Measurements from ENCODE around the gene RPTOR. TPM values are rescaled to one million over a fixed set of nuclear protein-coding genes. Genes with fewer than 3 reads are reported as not detected.

RPTOR gene
- total and polyA plus RNA-seq, 2 experiments from 2014 or later = 13.2 to 37.9 TPM

DNA sequence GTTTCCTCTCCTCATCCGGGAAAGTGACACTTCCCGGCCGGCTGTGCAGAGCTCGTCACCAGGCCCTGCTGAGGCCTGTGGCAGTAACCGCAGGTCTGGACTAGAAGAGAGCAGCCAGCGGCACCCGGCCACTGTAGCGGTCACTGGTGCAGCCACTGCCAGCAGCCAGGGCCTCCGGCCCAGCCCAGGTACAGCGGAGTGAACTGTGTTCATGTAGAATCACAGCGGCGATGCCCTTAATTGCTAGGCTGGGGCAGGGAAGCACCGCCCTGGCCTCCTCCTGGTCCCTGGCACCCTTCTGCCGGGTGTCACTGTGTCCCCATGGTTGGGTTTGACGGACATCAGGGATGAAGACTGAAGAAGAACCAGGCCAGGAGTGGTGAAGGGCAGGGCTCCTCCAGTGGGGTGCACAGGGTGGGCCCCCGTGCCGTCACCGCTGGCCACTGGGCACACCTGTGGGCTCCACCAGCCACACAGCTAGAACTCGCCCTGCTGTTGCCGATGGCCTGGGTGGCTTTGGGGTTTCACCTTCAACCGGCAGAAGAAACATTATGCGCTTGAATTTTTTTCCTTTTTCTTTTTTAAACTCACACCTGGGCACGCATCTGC, 281.8 kb downstream of the RPTOR start:
- no peaks in the 10 kb centered on the region for H3K27me3 ChIP-seq
- DNase-seq (ENCODE audit: low read depth in 1 of 2, low spot score in 1 of 2) = no peak
- H3K9me3 ChIP-seq (ENCODE audit: low read depth) = no peaks in the 10 kb centered on the region
- TF ChIP-seq CTCF (IDR thresholded peaks at IDR 0.05; ENCODE audit: low read depth, low read length) = no peak
- H3K4me1 ChIP-seq (ENCODE audit: low read depth) = no peaks in the 10 kb centered on the region
- H3K4me3 ChIP-seq = no peak overlapping the region
- H3K36me3 ChIP-seq = peaks cover 4% of the 10 kb centered on the region
- H3K27ac ChIP-seq = no peak overlapping the region

DNA sequence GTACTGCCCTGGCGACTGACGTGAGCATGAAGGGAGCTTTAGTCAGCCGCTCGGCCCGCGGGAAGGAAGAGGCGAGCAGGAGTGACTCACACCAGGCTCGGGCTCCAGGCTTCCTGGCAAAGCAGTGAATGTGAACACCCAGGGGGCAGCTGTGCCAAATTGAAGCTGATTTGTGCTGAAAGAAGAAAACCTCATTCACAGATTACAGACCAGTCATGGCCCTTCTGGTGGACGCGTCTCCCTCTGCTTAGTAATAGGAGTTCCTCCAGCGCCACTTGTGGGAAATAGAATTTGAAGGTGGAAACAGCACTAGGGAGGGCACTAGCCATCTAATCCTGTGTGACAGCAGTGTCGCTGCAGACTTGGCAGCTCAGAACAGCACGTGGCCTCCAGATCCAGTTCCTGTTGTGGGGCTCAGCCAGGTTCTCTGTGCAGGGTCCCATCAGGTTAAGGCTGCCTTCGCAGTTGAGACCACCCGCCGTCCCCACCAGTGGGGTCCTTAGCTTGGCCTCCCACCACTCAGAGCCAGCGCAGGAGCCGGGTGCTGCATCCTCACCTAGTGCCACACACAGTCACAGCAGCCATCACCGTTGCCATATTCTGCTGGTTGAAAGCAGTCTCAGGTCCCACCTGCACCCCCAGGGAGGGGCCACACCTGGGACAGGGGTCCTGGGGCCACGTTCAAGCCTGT, 282.5 kb downstream of the RPTOR start:
- TF ChIP-seq CTCF (IDR thresholded peaks at IDR 0.05; ENCODE audit: low read depth, low read length) = peak; percentile 17
- no peak overlapping the region for H3K4me3 ChIP-seq
- H3K9me3 ChIP-seq (ENCODE audit: low read depth) = no peaks in the 10 kb centered on the region
- DNase-seq (ENCODE audit: low read depth in 1 of 2, low spot score in 1 of 2) = peak in 1 of 2 donors; percentile 98
- peaks cover 4% of the 10 kb centered on the region for H3K36me3 ChIP-seq
- no peaks in the 10 kb centered on the region for H3K27me3 ChIP-seq
- no peaks in the 10 kb centered on the region for H3K4me1 ChIP-seq (ENCODE audit: low read depth)
- no peak overlapping the region for H3K27ac ChIP-seq

- no peak for DNase-seq (ENCODE audit: low read depth in 1 of 2, low spot score in 1 of 2)
Observed at GRCh38 chr17:80827646-80828643, 283.3 kb downstream of the RPTOR start.

DNA sequence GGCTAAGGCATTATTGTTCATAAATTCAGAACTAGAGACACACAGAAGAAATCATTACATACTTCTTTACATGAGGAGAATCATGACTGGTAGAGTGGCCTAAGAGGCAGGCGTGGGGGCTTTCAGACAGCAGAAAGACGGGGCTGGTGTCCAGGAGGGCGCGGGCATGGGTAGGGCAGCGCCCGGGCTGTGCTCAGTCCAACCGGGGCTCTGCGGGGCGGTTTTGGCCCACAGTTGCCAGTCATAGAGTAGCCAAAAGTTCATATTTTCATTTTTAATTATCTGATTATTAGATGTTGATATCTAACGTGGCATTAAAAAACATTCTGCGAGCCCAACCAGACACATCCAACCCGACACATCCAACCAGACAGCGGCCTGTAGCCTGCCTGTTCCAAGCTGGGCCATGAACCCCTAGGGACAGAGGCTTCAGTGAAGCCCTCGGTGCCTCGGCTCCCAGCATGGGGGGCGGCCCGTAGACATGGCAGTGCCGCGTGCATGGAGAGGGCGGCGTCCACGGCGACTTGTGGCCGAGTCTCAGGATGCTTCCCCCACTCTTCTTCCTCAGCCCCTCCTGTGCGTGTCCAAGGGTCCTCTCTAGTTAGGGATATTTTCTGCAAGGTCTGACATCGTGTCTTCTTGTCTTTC, 284.7 kb downstream of the RPTOR start:
- H3K4me1 ChIP-seq (ENCODE audit: low read depth) = peaks cover 5% of the 10 kb centered on the region
- TF ChIP-seq CTCF (IDR thresholded peaks at IDR 0.05; ENCODE audit: low read depth, low read length) = no peak
- no peaks in the 10 kb centered on the region for H3K36me3 ChIP-seq
- H3K27ac ChIP-seq = no peak overlapping the region
- no peak for DNase-seq (ENCODE audit: low read depth in 1 of 2, low spot score in 1 of 2)
- no peaks in the 10 kb centered on the region for H3K9me3 ChIP-seq (ENCODE audit: low read depth)
- H3K27me3 ChIP-seq = no peaks in the 10 kb centered on the region
- no peak overlapping the region for H3K4me3 ChIP-seq

More at GRCh38 chr17:80827646-80828643, 283.3 kb downstream of the RPTOR start:
- Histone ChIP-seq H3K36me3 (peaks cover 4% of the 10 kb centered on the region), H3K27me3 (no peaks in the 10 kb centered on the region), H3K9me3 (ENCODE audit: low read depth) (no peaks in the 10 kb centered on the region), H3K27ac (no peak overlapping the region), H3K4me3 (no peak overlapping the region), H3K4me1 (ENCODE audit: low read depth) (no peaks in the 10 kb centered on the region)
- no peak for TF ChIP-seq CTCF (IDR thresholded peaks at IDR 0.05; ENCODE audit: low read depth, low read length)

Data from cardiac muscle cell (in vitro differentiated cells and primary cell).